Spleen (tissue), 11 donors: ENCODE results near the gene LMF1. TPM values are rescaled to one million over a fixed set of nuclear protein-coding genes. Genes with fewer than 3 reads are reported as not detected.

ENCODE experiments used
- DNase-seq: peaks from one replicate; pipeline ENCODE4 v3.0.0-alpha.2; 2020
- H3K27ac ChIP-seq, 8 donors: fragments of 200-600 bp; sonication (generic) in 7 of 8; 1 replicate in 4 of 8; 2 replicates in 4 of 8; pipeline versions ENCODE4 v1.5.0 to v1.8.0; 2016 to 2021; ENCODE audit warnings: inconsistent platforms in 4 of 8, mild to moderate bottlenecking in 4 of 8, moderate library complexity in 1 of 8
- H3K27me3 ChIP-seq, 7 donors: fragments of 200-600 bp; sonication (generic) in 6 of 7; replicated peaks in 1 of 7; 1 replicate in 4 of 7; 2 replicates in 3 of 7; pipeline versions ENCODE4 v1.5.0 to v1.8.0; 2016 to 2021; ENCODE audit warnings: inconsistent platforms in 3 of 7, mild to moderate bottlenecking in 1 of 7
- H3K36me3 ChIP-seq, 6 donors: fragments of 200-600 bp; sonication (generic) in 5 of 6; 1 replicate in 4 of 6; 2 replicates in 2 of 6; pipeline versions ENCODE4 v1.5.0 to v1.8.0; 2016 to 2021; ENCODE audit warnings: inconsistent platforms in 2 of 6
- H3K4me1 ChIP-seq, 6 donors: fragments of 200-600 bp; sonication (generic) in 5 of 6; 1 replicate in 3 of 6; 2 replicates in 3 of 6; pipeline versions ENCODE4 v1.5.0 to v1.8.0; 2016 to 2021; ENCODE audit warnings: inconsistent platforms in 3 of 6
- H3K4me3 ChIP-seq, 8 donors: fragments of 200-600 bp; sonication (generic) in 7 of 8; 1 replicate in 4 of 8; 2 replicates in 4 of 8; pipeline versions ENCODE4 v1.5.0 to v1.8.0; 2016 to 2021; ENCODE audit warnings: inconsistent platforms in 4 of 8, mild to moderate bottlenecking in 4 of 8, moderate library complexity in 2 of 8
- H3K9me3 ChIP-seq, 8 donors: fragments of 200-600 bp; sonication (generic) in 7 of 8; 1 replicate in 4 of 8; 2 replicates in 4 of 8; pipeline versions ENCODE4 v1.5.0 to v1.8.0; 2016 to 2021; ENCODE audit warnings: inconsistent platforms in 4 of 8
- CTCF ChIP-seq, 11 experiments: fragments of 200-600 bp in 7 of 11; fragments of 450-650 bp in 4 of 11; sonication (generic) in 4 of 11; IDR thresholded peaks in 8 of 11; conservative IDR thresholded peaks in 3 of 11; 1 replicate in 7 of 11; 2 replicates in 4 of 11; pipeline versions ENCODE4 v1.4.0 to v1.8.0; 2016 to 2021; ENCODE audit warnings: antibody characterized with exemption in 11 of 11, inconsistent platforms in 4 of 11, mild to moderate bottlenecking in 1 of 11
- POLR2A ChIP-seq, 3 donors: fragments of 450-650 bp; IDR thresholded peaks; one replicate each; pipeline ENCODE4 v1.5.1; 2017; ENCODE audit warnings: antibody characterized with exemption in 3 of 3, mild to moderate bottlenecking in 1 of 3
- POLR2AphosphoS5 ChIP-seq, 3 donors: sonication (generic); formaldehyde crosslinking; IDR thresholded peaks; one replicate each; pipeline ENCODE4 v1.5.1; 2017; ENCODE audit warnings: antibody characterized with exemption in 3 of 3
- WGBS, 5 donors: extraction: QIAGEN DNeasy Blood & Tissue Kit in 3 of 5; methylation state at CpG; one replicate each; pipeline versions ENCODE4 v1.1.5 to v1.1.7; 2013 to 2018; 5-methylcytosine and 5-hydroxymethylcytosine counted together
- intact Hi-C: fragments of 100-400 bp; cut with DNase I; formaldehyde crosslinking; loops from one replicate; pipeline ENCODE4 v1.15.0; 2023; ENCODE audit warnings: low total_unique reads
- polyA plus RNA-seq, 3 donors: library from polyadenylated mRNA; stranded (reverse); fragments of 200-250 nt; gene quantifications; one replicate each; pipeline ENCODE4 v1.2.1, GENCODE V29; 2013
- total RNA-seq, 7 donors: library from RNA; depleted of rRNA in 3 of 7; stranded (reverse); fragments of >200 nt in 3 of 7; fragmentation: NEBNext Ultra II Directional in 4 of 7; extraction: Animal tissue kit (Norgen Biotek cat#: 25700) in 4 of 7; gene quantifications; one replicate each; pipeline versions ENCODE4 v1.1.0 to v1.2.1, GENCODE V29; 2016 to 2021
- donor health status: healthy with polysubstance abuse.
- donor health status: DM: no; HTN: no; CAD: no; lungs with moderate emphysema.
- donor health status: DM: no; HTN: no; CAD: no.
- donor health status: Bipolar disorder and iron deficiency.
- donor health status: healthy.
- donor health status: DM: no; HTN: no; CAD: no.
- donor health status: DM: yes; HTN: yes; CAD: no.

The LMF1 gene
- total and polyA plus RNA-seq, 10 donors: 10.4 to 57.6 (median 32.5) TPM

GRCh38 chr16:1002399-1003166 is 31.8 kb upstream of the LMF1 start:
- H3K36me3 ChIP-seq: no peaks in the 10 kb centered on the region
- peaks cover 0 to 34% (median 19%) of the 10 kb centered on the region in 6 donors for H3K4me1 ChIP-seq
- no peak overlapping the region for H3K4me3 ChIP-seq
- no peak for DNase-seq
- TF ChIP-seq POLR2A (IDR thresholded peaks at IDR 0.05): no peak
- TF ChIP-seq POLR2AphosphoS5 (IDR thresholded peaks at IDR 0.05): no peak
- TF ChIP-seq CTCF (IDR thresholded peaks at IDR 0.05 in 8 of 11, conservative IDR thresholded peaks at IDR 0.05 in 3 of 11): no peak
- WGBS, 5 donors: 77 to 95% (median 82%) methylated on average over 34 to 46 of the region's 46 CpGs
- no peaks in the 10 kb centered on the region for H3K9me3 ChIP-seq
- H3K27me3 ChIP-seq: peaks cover 0 to 80% (median 11%) of the 10 kb centered on the region in 7 donors
- no peak overlapping the region for H3K27ac ChIP-seq
- intact Hi-C loops: no loop called here

GRCh38 chr16:1001096-1001495 is 30.3 kb upstream of the LMF1 start:
- Histone ChIP-seq H3K9me3 (peaks cover 0 to 8% (median 3%) of the 10 kb centered on the region in 8 donors), H3K36me3 (no peaks in the 10 kb centered on the region), H3K27ac (no peak overlapping the region), H3K4me3 (no peak overlapping the region), H3K4me1 (peaks cover 0 to 47% (median 28%) of the 10 kb centered on the region in 6 donors), H3K27me3 (peaks cover 0 to 80% (median 17%) of the 10 kb centered on the region in 7 donors)
- DNase-seq: no peak
- intact Hi-C loops: no loop called here
- TF ChIP-seq POLR2AphosphoS5 (IDR thresholded peaks at IDR 0.05) (no peak), CTCF (IDR thresholded peaks at IDR 0.05 in 8 of 11, conservative IDR thresholded peaks at IDR 0.05 in 3 of 11) (no peak), POLR2A (IDR thresholded peaks at IDR 0.05) (no peak)
- 75 to 97% (median 91%) methylated on average over 5 to 11 of the region's 11 CpGs for WGBS, 5 donors

- H3K27ac ChIP-seq: no peak overlapping the region
- DNase-seq: no peak
- intact Hi-C loops: no loop called here
- H3K36me3 ChIP-seq: no peaks in the 10 kb centered on the region
- 82 to 97% (median 89%) methylated on average over 4 to 17 of the region's 17 CpGs for WGBS, 5 donors
- H3K4me1 ChIP-seq: peaks cover 0 to 47% (median 28%) of the 10 kb centered on the region in 6 donors
- peaks cover 0 to 13% (median 8%) of the 10 kb centered on the region in 8 donors for H3K9me3 ChIP-seq
- H3K4me3 ChIP-seq: no peak overlapping the region
- TF ChIP-seq POLR2A (IDR thresholded peaks at IDR 0.05) (no peak), POLR2AphosphoS5 (IDR thresholded peaks at IDR 0.05) (no peak), CTCF (IDR thresholded peaks at IDR 0.05 in 8 of 11, conservative IDR thresholded peaks at IDR 0.05 in 3 of 11) (no peak)
- peaks cover 0 to 84% (median 17%) of the 10 kb centered on the region in 7 donors for H3K27me3 ChIP-seq
These were observed 29.8 kb upstream of the LMF1 start for GRCh38 chr16:1000608-1001007.

GRCh38 chr16:999677-1000076 is 28.9 kb upstream of the LMF1 start:
- intact Hi-C loops: no loop called here
- TF ChIP-seq CTCF (IDR thresholded peaks at IDR 0.05 in 8 of 11, conservative IDR thresholded peaks at IDR 0.05 in 3 of 11) (no peak), POLR2AphosphoS5 (IDR thresholded peaks at IDR 0.05) (no peak), POLR2A (IDR thresholded peaks at IDR 0.05) (no peak)
- Histone ChIP-seq H3K4me3 (no peak overlapping the region), H3K27ac (no peak overlapping the region), H3K36me3 (no peaks in the 10 kb centered on the region), H3K9me3 (peaks cover 0 to 22% (median 18%) of the 10 kb centered on the region in 8 donors), H3K27me3 (peaks cover 0 to 87% (median 17%) of the 10 kb centered on the region in 7 donors), H3K4me1 (peaks cover 0 to 47% (median 28%) of the 10 kb centered on the region in 6 donors)
- WGBS, 5 donors: 86 to 97% (median 90%) methylated on average over 7 to 11 of the region's 11 CpGs
- no peak for DNase-seq
